ENCODE measurements around the gene SCYL3. TPM values are rescaled to one million over a fixed set of nuclear protein-coding genes. Genes with fewer than 3 reads are reported as not detected.

The SCYL3 gene
- total RNA-seq, 4 donors from 2014 or later, result 12.3 to 42.3 (median 25.1) TPM

DNA sequence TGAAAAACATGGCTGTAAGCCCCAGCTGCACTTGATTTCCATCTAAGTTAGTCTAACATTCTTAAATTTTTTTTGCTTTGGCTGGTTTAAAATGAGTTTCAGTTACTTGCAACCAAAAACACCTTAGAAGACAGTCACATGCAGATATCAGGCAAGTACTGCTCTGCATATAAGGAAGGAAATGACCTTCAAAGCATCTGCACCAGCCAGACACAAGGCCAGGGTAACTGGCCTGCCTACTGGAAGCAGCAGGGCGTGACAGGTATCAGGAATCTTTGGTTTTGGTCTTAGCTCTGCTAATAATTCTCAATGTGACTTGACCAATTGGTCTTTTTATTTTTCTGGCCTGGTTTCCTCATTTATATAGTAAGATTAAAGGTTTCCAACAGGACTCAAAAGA lies 33.5 kb downstream of the SCYL3 start:
- no peaks in the 10 kb centered on the region for H3K4me1 ChIP-seq
- DNase-seq, result no peak
- H3K4me3 ChIP-seq, result no peak overlapping the region
- no peaks in the 10 kb centered on the region for H3K27me3 ChIP-seq
- peaks cover 0 to 73% (median 32%) of the 10 kb centered on the region in 4 donors for H3K36me3 ChIP-seq
- no peaks in the 10 kb centered on the region for H3K9me3 ChIP-seq
- intact Hi-C loops (cut with DNase I; ENCODE audit: low total_unique reads) (no loop called here), in situ Hi-C loops (cut with MboI; ENCODE audit: low pct_ligation_motif_present in 1 of 4, low pct_unique_long_range_greater_than_20kb in 1 of 4, low sequenced_read_pairs in 3 of 4) (no loop called here)
- WGBS, 2 donors (ENCODE audit: low coverage in 1 of 2), result 86 to 96% methylated on average over 1 of the region's 1 CpG
- TF ChIP-seq EP300 (IDR thresholded peaks at IDR 0.05; ENCODE audit: low read depth), result no peak
- TF ChIP-seq POLR2A (IDR thresholded peaks at IDR 0.05), result no peak
- TF ChIP-seq, protein P1, sequence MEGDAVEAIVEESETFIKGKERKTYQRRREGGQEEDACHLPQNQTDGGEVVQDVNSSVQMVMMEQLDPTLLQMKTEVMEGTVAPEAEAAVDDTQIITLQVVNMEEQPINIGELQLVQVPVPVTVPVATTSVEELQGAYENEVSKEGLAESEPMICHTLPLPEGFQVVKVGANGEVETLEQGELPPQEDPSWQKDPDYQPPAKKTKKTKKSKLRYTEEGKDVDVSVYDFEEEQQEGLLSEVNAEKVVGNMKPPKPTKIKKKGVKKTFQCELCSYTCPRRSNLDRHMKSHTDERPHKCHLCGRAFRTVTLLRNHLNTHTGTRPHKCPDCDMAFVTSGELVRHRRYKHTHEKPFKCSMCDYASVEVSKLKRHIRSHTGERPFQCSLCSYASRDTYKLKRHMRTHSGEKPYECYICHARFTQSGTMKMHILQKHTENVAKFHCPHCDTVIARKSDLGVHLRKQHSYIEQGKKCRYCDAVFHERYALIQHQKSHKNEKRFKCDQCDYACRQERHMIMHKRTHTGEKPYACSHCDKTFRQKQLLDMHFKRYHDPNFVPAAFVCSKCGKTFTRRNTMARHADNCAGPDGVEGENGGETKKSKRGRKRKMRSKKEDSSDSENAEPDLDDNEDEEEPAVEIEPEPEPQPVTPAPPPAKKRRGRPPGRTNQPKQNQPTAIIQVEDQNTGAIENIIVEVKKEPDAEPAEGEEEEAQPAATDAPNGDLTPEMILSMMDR (IDR thresholded peaks at IDR 0.05), result no peak
- no peak for TF ChIP-seq POLR2AphosphoS5 (IDR thresholded peaks at IDR 0.05)
- H3K27ac ChIP-seq, result no peak overlapping the region

DNA sequence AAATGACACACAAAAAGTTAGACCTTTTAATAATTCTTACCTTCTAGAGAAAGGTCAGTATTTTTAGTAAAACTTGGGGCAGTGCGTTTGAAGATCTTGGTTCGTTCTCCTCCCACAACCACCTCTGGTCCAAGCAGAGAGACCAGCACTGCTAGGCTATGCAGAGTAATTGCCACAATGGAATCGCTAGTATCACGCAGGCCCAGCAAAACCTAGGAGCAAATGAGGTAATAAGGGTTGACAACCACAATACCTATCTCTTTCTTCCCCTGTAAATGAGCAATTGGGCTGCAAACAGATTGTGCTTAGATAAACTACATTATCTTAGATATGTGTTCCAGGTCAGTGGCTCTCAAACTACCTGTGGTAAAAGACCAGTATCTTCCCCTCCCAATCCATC lies 34.7 kb downstream of the SCYL3 start:
- no peak overlapping the region for H3K27ac ChIP-seq
- no peaks in the 10 kb centered on the region for H3K4me1 ChIP-seq
- 82 to 94% methylated on average over 4 of the region's 4 CpGs for WGBS, 2 donors (ENCODE audit: low coverage in 1 of 2)
- H3K4me3 ChIP-seq, result no peak overlapping the region
- TF ChIP-seq POLR2AphosphoS5 (IDR thresholded peaks at IDR 0.05), result no peak
- TF ChIP-seq EP300 (IDR thresholded peaks at IDR 0.05; ENCODE audit: low read depth), result no peak
- TF ChIP-seq, protein P1 (IDR thresholded peaks at IDR 0.05), result no peak
- no peak for TF ChIP-seq POLR2A (IDR thresholded peaks at IDR 0.05)
- in situ Hi-C loops (cut with MboI; ENCODE audit: low pct_ligation_motif_present in 1 of 4, low pct_unique_long_range_greater_than_20kb in 1 of 4, low sequenced_read_pairs in 3 of 4) (no loop called here), intact Hi-C loops (cut with DNase I; ENCODE audit: low total_unique reads) (no loop called here)
- DNase-seq, result no peak
- no peaks in the 10 kb centered on the region for H3K27me3 ChIP-seq
- H3K9me3 ChIP-seq, result no peaks in the 10 kb centered on the region
- H3K36me3 ChIP-seq, result peaks cover 0 to 76% (median 34%) of the 10 kb centered on the region in 4 donors

DNA sequence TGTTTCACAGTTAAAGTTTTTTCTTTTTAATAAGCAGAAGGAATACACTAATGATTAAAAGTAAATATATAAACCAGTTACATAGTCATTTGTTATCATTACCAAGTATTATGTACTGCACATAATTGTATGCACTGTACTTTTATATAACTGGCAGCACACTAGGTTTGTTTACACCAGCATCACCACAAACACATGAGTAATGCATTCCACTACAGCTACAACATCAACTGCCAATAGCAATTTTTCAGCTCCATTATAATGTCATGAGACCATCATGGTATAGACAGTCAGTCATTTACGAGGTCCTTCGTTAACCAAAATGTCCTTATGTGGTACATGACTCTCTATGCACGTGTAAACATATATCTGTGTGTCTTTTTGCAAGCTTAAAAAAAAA lies 35.2 kb downstream of the SCYL3 start:
- Histone ChIP-seq H3K27me3 (no peaks in the 10 kb centered on the region), H3K4me3 (no peak overlapping the region), H3K9me3 (no peaks in the 10 kb centered on the region), H3K36me3 (peaks cover 0 to 76% (median 34%) of the 10 kb centered on the region in 4 donors), H3K27ac (no peak overlapping the region), H3K4me1 (no peaks in the 10 kb centered on the region)
- in situ Hi-C loops (cut with MboI; ENCODE audit: low pct_ligation_motif_present in 1 of 4, low pct_unique_long_range_greater_than_20kb in 1 of 4, low sequenced_read_pairs in 3 of 4), result no loop called here
- DNase-seq, result no peak
- WGBS, 2 donors (ENCODE audit: low coverage in 1 of 2), result 60 to 89% methylated on average over 3 of the region's 3 CpGs
- intact Hi-C loops (cut with DNase I; ENCODE audit: low total_unique reads), result no loop called here
- TF ChIP-seq EP300 (IDR thresholded peaks at IDR 0.05; ENCODE audit: low read depth) (no peak), POLR2A (IDR thresholded peaks at IDR 0.05) (no peak), POLR2AphosphoS5 (IDR thresholded peaks at IDR 0.05) (no peak)
- TF ChIP-seq, protein P1 (IDR thresholded peaks at IDR 0.05), result no peak

DNA sequence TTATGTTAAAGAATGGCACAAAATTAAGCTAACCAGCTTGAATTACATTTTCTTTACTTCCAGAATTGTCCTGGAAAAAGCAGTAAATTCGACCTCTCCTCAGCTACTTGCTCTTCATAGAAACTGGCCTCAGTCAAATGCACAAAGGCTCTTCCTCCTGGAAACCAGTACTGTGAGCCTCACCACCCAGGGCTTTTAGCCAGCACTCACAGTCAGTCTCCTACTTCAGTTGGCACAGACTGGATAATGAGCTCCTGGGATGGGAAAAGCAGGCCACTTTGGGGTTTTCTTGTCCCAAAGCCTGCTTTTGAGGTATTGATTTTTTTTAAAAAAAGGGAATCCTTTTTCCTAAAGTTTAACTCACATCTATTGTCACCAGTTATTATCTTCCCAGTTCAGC lies 40.4 kb downstream of the SCYL3 start:
- intact Hi-C loops (cut with DNase I; ENCODE audit: low total_unique reads) (no loop called here), in situ Hi-C loops (cut with MboI; ENCODE audit: low pct_ligation_motif_present in 1 of 4, low pct_unique_long_range_greater_than_20kb in 1 of 4, low sequenced_read_pairs in 3 of 4) (no loop called here)
- 86% methylated on average over 1 of the region's 1 CpG for WGBS, 2 donors (ENCODE audit: low coverage in 1 of 2)
- H3K36me3 ChIP-seq, result peaks cover 0 to 58% (median 29%) of the 10 kb centered on the region in 4 donors
- no peak for TF ChIP-seq POLR2A (IDR thresholded peaks at IDR 0.05)
- TF ChIP-seq EP300 (IDR thresholded peaks at IDR 0.05; ENCODE audit: low read depth), result no peak
- no peak for TF ChIP-seq POLR2AphosphoS5 (IDR thresholded peaks at IDR 0.05)
- TF ChIP-seq, protein P1 (IDR thresholded peaks at IDR 0.05), result no peak
- no peaks in the 10 kb centered on the region for H3K27me3 ChIP-seq
- DNase-seq, result no peak
- no peak overlapping the region for H3K27ac ChIP-seq
- H3K4me3 ChIP-seq, result no peak overlapping the region
- no peaks in the 10 kb centered on the region for H3K9me3 ChIP-seq
- no peaks in the 10 kb centered on the region for H3K4me1 ChIP-seq
